IMR-90 (cell line): ENCODE data around the gene AIDA. TPM values are rescaled to one million over a fixed set of nuclear protein-coding genes. Genes with fewer than 3 reads are reported as not detected.
A peak's percentile ranks its signal among the peaks of the same experiment; 100 is the strongest.

ENCODE experiments used
- ATAC-seq: fragments of 200-7000 bp; cut with Tn5 transposase; 2 replicates; pipeline ENCODE4 v1.9.1; 2020; ENCODE audit warnings: low read depth, mild to moderate bottlenecking, moderate library complexity
- BruUV-seq: library from RNA; stranded (reverse); fragments of 400-500 nt; replicated peaks from 2 replicates; lab custom pipeline; 2021; lab: Mats Ljungman, UMichigan
- CTCF ChIA-PET: fragments of 300-600 bp; formaldehyde crosslinking; extraction: SDS; loops from one replicate; lab custom pipeline; 2021; ENCODE audit warnings: antibody characterized with exemption; lab: Yijun Ruan, JAX
- POLR2A ChIA-PET: fragments of 300-600 bp; sonication (Branson Sonifier 250); formaldehyde crosslinking; loops from one replicate; lab custom pipeline; 2022; ENCODE audit warnings: antibody characterized with exemption; ENCODE audit not compliant: unreplicated experiment; lab: Charles Lee
- DNase-seq: peaks from one replicate; pipeline ENCODE4 v3.0.0; 2013
- H2AFZ ChIP-seq: replicated peaks from 2 replicates; pipeline ENCODE3; 2013; ENCODE audit warnings: low read length, mild to moderate bottlenecking; ENCODE audit not compliant: poor library complexity
- H2AK5ac ChIP-seq: 2 replicates; pipeline ENCODE4 v1.6.1; 2013; ENCODE audit warnings: low read depth, low read length, inconsistent platforms
- H2AK9ac ChIP-seq: replicated peaks from 2 replicates; pipeline ENCODE3; 2013; ENCODE audit warnings: mild to moderate bottlenecking, low read depth, low read length, moderate library complexity; ENCODE audit not compliant: poor library complexity
- H2BK120ac ChIP-seq: 2 replicates; pipeline ENCODE4 v1.6.1; 2013; ENCODE audit warnings: low read depth, low read length, inconsistent platforms
- H2BK15ac ChIP-seq: 3 replicates; pipeline ENCODE4 v1.6.1; 2013; ENCODE audit warnings: low read depth, low read length, inconsistent platforms
- H2BK20ac ChIP-seq: 2 replicates; pipeline ENCODE4 v1.6.1; 2013; ENCODE audit warnings: low read depth, mild to moderate bottlenecking, inconsistent platforms, low read length, moderate library complexity
- H2BK5ac ChIP-seq: 2 replicates; pipeline ENCODE4 v1.6.1; 2013; ENCODE audit warnings: mild to moderate bottlenecking, low read depth, low read length, inconsistent platforms; ENCODE audit not compliant: poor library complexity, severe bottlenecking
- H3K14ac ChIP-seq: replicated peaks from 2 replicates; pipeline ENCODE4 v1.6.1; 2013; ENCODE audit warnings: low read depth, low read length, inconsistent platforms
- H3K18ac ChIP-seq: 2 replicates; pipeline ENCODE4 v1.6.1; 2013; ENCODE audit warnings: low read depth, low read length, control low read depth
- H3K23ac ChIP-seq: 2 replicates; pipeline ENCODE4 v1.6.1; 2013; ENCODE audit warnings: low read depth, low read length, inconsistent platforms
- H3K27ac ChIP-seq: 2 replicates; pipeline ENCODE4 v1.5.1; 2013; ENCODE audit warnings: mild to moderate bottlenecking, control low read depth, low read length; ENCODE audit not compliant: insufficient read depth
- H3K27me3 ChIP-seq: 2 replicates; pipeline ENCODE4 v1.6.1; 2013; ENCODE audit warnings: low read length; ENCODE audit not compliant: control insufficient read depth, insufficient read depth
- H3K36me3 ChIP-seq: 2 replicates; pipeline ENCODE4 v1.6.1; 2013; ENCODE audit warnings: low read length, mixed read lengths; ENCODE audit not compliant: control insufficient read depth, insufficient read depth
- H3K4ac ChIP-seq: 2 replicates; pipeline ENCODE4 v1.6.1; 2013; ENCODE audit warnings: low read depth, low read length, inconsistent platforms
- H3K4me1 ChIP-seq: 2 replicates; pipeline ENCODE4 v1.6.1; 2013; ENCODE audit warnings: low read length, mixed read lengths; ENCODE audit not compliant: control insufficient read depth, insufficient read depth
- H3K4me2 ChIP-seq: 2 replicates; pipeline ENCODE4 v1.6.1; 2013; ENCODE audit warnings: low read depth, mild to moderate bottlenecking, control low read depth, low read length, moderate library complexity
- H3K4me3 ChIP-seq: 2 replicates; pipeline ENCODE4 v1.5.1; 2013; ENCODE audit warnings: low read depth, mild to moderate bottlenecking, control low read depth, low read length, moderate library complexity; ENCODE audit not compliant: insufficient read depth
- H3K56ac ChIP-seq: 2 replicates; pipeline ENCODE4 v1.6.1; 2013; ENCODE audit warnings: low read length, inconsistent platforms; ENCODE audit not compliant: insufficient read depth; ENCODE audit errors: extremely low read depth
- H3K79me1 ChIP-seq, 2 experiments: 2 replicates each; pipeline ENCODE4 v1.6.1; 2013; ENCODE audit warnings: low read length in 2 of 2, inconsistent platforms in 1 of 2, low read depth in 1 of 2
- H3K9ac ChIP-seq: 2 replicates; pipeline ENCODE4 v1.6.1; 2013; ENCODE audit warnings: low read depth, low read length, control low read depth
- H3K9me1 ChIP-seq: 2 replicates; pipeline ENCODE4 v1.6.1; 2013; ENCODE audit warnings: low read length, inconsistent platforms; ENCODE audit not compliant: insufficient read depth
- H3K9me3 ChIP-seq: 2 replicates; pipeline ENCODE4 v1.6.1; 2013; ENCODE audit warnings: low read length; ENCODE audit not compliant: control insufficient read depth, insufficient read depth
- H4K20me1 ChIP-seq: 2 replicates; pipeline ENCODE4 v1.6.1; 2013; ENCODE audit warnings: low read length, inconsistent platforms; ENCODE audit not compliant: insufficient read depth
- H4K5ac ChIP-seq: 2 replicates; pipeline ENCODE4 v1.6.1; 2013; ENCODE audit warnings: mild to moderate bottlenecking, low read depth, low read length, control low read depth
- H4K8ac ChIP-seq, 2 experiments: 2 replicates each; pipeline ENCODE4 v1.6.1; 2013; ENCODE audit warnings: low read depth in 2 of 2, low read length in 2 of 2, control low read depth in 1 of 2, inconsistent platforms in 1 of 2
- H4K91ac ChIP-seq: 2 replicates; pipeline ENCODE4 v1.6.1; 2013; ENCODE audit warnings: low read depth, low read length, inconsistent platforms; ENCODE audit not compliant: insufficient read depth
- BHLHE40 ChIP-seq: fragments of 150-350 bp; IDR thresholded peaks from 2 replicates; pipeline ENCODE4 v1.6.1; 2016; ENCODE audit warnings: mild to moderate bottlenecking, low read depth, low read length
- CEBPB ChIP-seq: IDR thresholded peaks from 2 replicates; pipeline ENCODE4 v1.6.1; 2012; ENCODE audit warnings: low read depth, low read length, improper control_type of control experiment
- CHD1 ChIP-seq: IDR thresholded peaks from 2 replicates; pipeline ENCODE4 v1.6.1; 2012; ENCODE audit warnings: low read depth, low read length, improper control_type of control experiment
- MAFK ChIP-seq: IDR thresholded peaks from 2 replicates; pipeline ENCODE4 v1.6.1; 2012; ENCODE audit warnings: low read depth, low read length, improper control_type of control experiment
- MAZ ChIP-seq: IDR thresholded peaks from 2 replicates; pipeline ENCODE4 v1.6.1; 2012; ENCODE audit warnings: low read depth, mild to moderate bottlenecking, low read length, improper control_type of control experiment, moderate library complexity, borderline replicate concordance
- MXI1 ChIP-seq: IDR thresholded peaks from 2 replicates; pipeline ENCODE4 v1.6.1; 2012; ENCODE audit warnings: low read depth, mild to moderate bottlenecking, low read length, moderate library complexity, borderline replicate concordance
- NFE2L2 ChIP-seq: fragments of 150-350 bp; IDR thresholded peaks from 2 replicates; pipeline ENCODE4 v1.6.1; 2016; ENCODE audit warnings: low read depth, mild to moderate bottlenecking, low read length
- POLR2A ChIP-seq: IDR thresholded peaks from 2 replicates; pipeline ENCODE4 v1.6.1; 2012; ENCODE audit warnings: mild to moderate bottlenecking, low read depth, low read length
- RAD21 ChIP-seq: IDR thresholded peaks from 2 replicates; pipeline ENCODE4 v1.6.1; 2012; ENCODE audit warnings: low read length, improper control_type of control experiment
- RCOR1 ChIP-seq: IDR thresholded peaks from 2 replicates; pipeline ENCODE4 v1.6.1; 2012; ENCODE audit warnings: mild to moderate bottlenecking, low read length, improper control_type of control experiment; ENCODE audit not compliant: insufficient replicate concordance
- WGBS, 2 experiments: methylation state at CpG; one replicate each; pipeline versions ENCODE4 v1.1.5 to v1.1.7; 2013; ENCODE audit warnings: missing lambda C conversion rate in 2 of 2; ENCODE audit not compliant: insufficient read length in 1 of 2; ENCODE audit errors: extremely low coverage in 2 of 2; 5-methylcytosine and 5-hydroxymethylcytosine counted together
- dilution Hi-C: fragments of 300-500 bp; cut with HindIII; formaldehyde crosslinking; loops from one replicate; pipeline ENCODE4 v1.14.3; 2018; ENCODE audit warnings: low sequenced_read_pairs; ENCODE audit not compliant: unreplicated experiment
- in situ Hi-C: fragments of 300-500 bp; cut with MboI; formaldehyde crosslinking; loops from 3 replicates; pipeline ENCODE4 v1.14.3; 2019; ENCODE audit warnings: low sequenced_read_pairs, inconsistent platforms, mixed read lengths
- intact Hi-C: fragments of 100-400 bp; cut with micrococcal nuclease; formaldehyde crosslinking; loops from 2 replicates; pipeline ENCODE4 v1.10.0; 2022
- polyA plus RNA-seq, 3 experiments: library from polyadenylated mRNA; depleted of rRNA; stranded (reverse); fragments of >200 nt; gene quantifications; 2 replicates each; pipeline ENCODE4 v1.2.3, GENCODE V29; 2012; ENCODE audit warnings: low replicate concordance in 1 of 3
- total RNA-seq: library from RNA; depleted of rRNA; stranded (reverse); fragments of >200 nt; gene quantifications from 2 replicates; pipeline ENCODE4 v1.2.3, GENCODE V29; 2012
- TF ChIP-seq, protein P1 (sequence below): conservative IDR thresholded peaks from 2 replicates; pipeline ENCODE4 v1.5.1; 2012; ENCODE audit warnings: mild to moderate bottlenecking, low read depth, low read length, improper control_type of control experiment
- TF ChIP-seq, protein P2 (sequence below): fragments of 150-350 bp; IDR thresholded peaks from 2 replicates; pipeline ENCODE4 v1.6.1; 2017; ENCODE audit warnings: mild to moderate bottlenecking, antibody characterized with exemption, low read length, low read depth
- TF ChIP-seq, protein P3 (sequence below): fragments of 150-350 bp; IDR thresholded peaks from 2 replicates; pipeline ENCODE4 v1.6.1; 2016; ENCODE audit warnings: low read depth, mild to moderate bottlenecking, low read length, moderate library complexity, borderline replicate concordance

The AIDA gene
- total and polyA plus RNA-seq, 2 of the 4 experiments (the other 2 are of a cell fraction): 47.9 to 48.6 TPM

DNA sequence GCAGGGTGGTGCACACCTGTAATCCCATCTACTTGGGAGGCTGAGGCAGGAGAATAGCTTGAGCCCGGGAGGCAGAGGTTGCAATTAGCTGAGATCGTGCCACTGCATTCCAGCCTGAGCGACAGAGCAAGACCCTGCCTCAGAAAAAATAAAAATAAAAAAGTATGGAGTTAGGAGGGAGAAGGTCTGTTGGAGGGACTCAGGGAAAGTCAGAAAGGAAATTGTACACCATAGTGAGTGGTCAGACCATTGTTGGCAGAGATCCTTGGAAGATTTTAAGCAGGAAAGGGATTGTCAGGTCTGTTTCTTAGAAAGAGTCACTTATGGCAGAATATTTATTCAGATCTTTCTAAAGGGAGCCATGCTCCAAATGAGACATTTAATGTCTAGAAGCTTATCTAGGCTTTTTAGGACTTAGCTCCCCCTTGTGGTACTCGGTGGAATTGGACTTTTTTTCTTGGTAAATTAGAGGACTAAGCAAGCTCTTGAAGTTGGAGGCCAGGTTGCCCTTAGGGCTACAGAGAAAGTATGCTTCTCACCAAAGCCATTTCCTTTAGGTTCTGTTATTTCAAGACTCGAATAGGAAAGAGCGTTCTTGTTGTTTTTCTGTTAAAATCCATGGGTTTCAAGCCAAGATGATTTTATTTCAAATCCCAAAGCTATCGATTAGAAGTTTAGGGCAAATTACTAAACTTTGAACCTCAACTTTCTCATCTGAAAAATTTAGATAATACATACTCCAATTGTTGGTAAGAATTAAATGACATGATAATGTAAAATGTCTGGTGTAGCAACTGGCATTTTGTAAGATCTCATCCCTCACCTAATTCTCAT, 77.9 kb downstream of the AIDA start:
- H3K9me1 ChIP-seq: peaks cover 4% of the 10 kb centered on the region
- ChIA-PET CTCF (interaction anchor here (0.6 to 1.3 kb wide), 7 partner anchors 9 to 1156 kb away, joined by 3 to 16 read pairs (median 3); no protein-coding TSS in a partner anchor), POLR2A (interaction anchor here (0.6 kb wide), 1 partner anchor 169 kb away, joined by 3 read pairs; no protein-coding TSS in a partner anchor)
- no peak overlapping the region for H2BK120ac ChIP-seq
- intact Hi-C loops: loop anchor here (1.0 to 5.0 kb wide), 2 partner anchors 169 to 747 kb away; no protein-coding TSS in a partner anchor
- no peak overlapping the region for H3K4me3 ChIP-seq
- no peak overlapping the region for H3K18ac ChIP-seq
- no peaks in the 10 kb centered on the region for H4K20me1 ChIP-seq
- H2BK5ac ChIP-seq: no peak overlapping the region
- no peak overlapping the region for H3K14ac ChIP-seq
- H4K5ac ChIP-seq: peak overlapping the region; percentile 37; the same call in 1 of the 2 replicates
- no peak overlapping the region for H2AK5ac ChIP-seq
- in situ Hi-C loops: loop anchor here (5.0 to 25.0 kb wide), 4 partner anchors 167 to 1172 kb away; partner anchors contain the start of gene DUSP10
- no peak overlapping the region for H2AK9ac ChIP-seq
- 0 out of 2 replicates have a peak overlapping the region, but pooled peaks have one; percentile 8 for H3K56ac ChIP-seq
- no peaks in the 10 kb centered on the region for H3K27me3 ChIP-seq
- dilution Hi-C loops: no loop called here
- H4K91ac ChIP-seq: no peak overlapping the region
- DNase-seq: peak; percentile 90
- no peak overlapping the region; the same call in 1 of the 2 replicates for H2BK20ac ChIP-seq
- no peak overlapping the region for H4K8ac ChIP-seq
- ATAC-seq: peak; percentile 82
- no peak overlapping the region for H2BK15ac ChIP-seq
- no peak overlapping the region for H3K4ac ChIP-seq
- peaks cover 3 to 4% of the 10 kb centered on the region in 2 experiments; a peak in 1 of 4 replicates for H3K79me1 ChIP-seq
- no peak overlapping the region for H2AFZ ChIP-seq
- H3K4me2 ChIP-seq: no peak overlapping the region
- H3K27ac ChIP-seq: no peak overlapping the region
- peaks cover 20% of the 10 kb centered on the region for H3K36me3 ChIP-seq
- H3K23ac ChIP-seq: no peak overlapping the region
- H3K9me3 ChIP-seq: no peaks in the 10 kb centered on the region
- peak overlapping the region; percentile 23; the same call in 1 of the 2 replicates for H3K9ac ChIP-seq
- WGBS, 2 experiments: 100% methylated on average over 1 of the region's 7 CpGs; no CpG with 5 or more reads in 1 of the 2 experiments
- BruUV-seq: no TSS peak
- peaks cover 7% of the 10 kb centered on the region; the same call in 1 of the 2 replicates for H3K4me1 ChIP-seq
- TF ChIP-seq, protein P1, sequence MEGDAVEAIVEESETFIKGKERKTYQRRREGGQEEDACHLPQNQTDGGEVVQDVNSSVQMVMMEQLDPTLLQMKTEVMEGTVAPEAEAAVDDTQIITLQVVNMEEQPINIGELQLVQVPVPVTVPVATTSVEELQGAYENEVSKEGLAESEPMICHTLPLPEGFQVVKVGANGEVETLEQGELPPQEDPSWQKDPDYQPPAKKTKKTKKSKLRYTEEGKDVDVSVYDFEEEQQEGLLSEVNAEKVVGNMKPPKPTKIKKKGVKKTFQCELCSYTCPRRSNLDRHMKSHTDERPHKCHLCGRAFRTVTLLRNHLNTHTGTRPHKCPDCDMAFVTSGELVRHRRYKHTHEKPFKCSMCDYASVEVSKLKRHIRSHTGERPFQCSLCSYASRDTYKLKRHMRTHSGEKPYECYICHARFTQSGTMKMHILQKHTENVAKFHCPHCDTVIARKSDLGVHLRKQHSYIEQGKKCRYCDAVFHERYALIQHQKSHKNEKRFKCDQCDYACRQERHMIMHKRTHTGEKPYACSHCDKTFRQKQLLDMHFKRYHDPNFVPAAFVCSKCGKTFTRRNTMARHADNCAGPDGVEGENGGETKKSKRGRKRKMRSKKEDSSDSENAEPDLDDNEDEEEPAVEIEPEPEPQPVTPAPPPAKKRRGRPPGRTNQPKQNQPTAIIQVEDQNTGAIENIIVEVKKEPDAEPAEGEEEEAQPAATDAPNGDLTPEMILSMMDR: peak; percentile 90
- TF ChIP-seq RCOR1: no peak
- TF ChIP-seq CHD1: no peak
- TF ChIP-seq MAFK: no peak
- TF ChIP-seq POLR2A: no peak
- no peak for TF ChIP-seq MAZ
- no peak for TF ChIP-seq NFE2L2
- TF ChIP-seq, protein P2, sequence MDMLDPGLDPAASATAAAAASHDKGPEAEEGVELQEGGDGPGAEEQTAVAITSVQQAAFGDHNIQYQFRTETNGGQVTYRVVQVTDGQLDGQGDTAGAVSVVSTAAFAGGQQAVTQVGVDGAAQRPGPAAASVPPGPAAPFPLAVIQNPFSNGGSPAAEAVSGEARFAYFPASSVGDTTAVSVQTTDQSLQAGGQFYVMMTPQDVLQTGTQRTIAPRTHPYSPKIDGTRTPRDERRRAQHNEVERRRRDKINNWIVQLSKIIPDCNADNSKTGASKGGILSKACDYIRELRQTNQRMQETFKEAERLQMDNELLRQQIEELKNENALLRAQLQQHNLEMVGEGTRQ: no peak
- no peak for TF ChIP-seq CEBPB
- TF ChIP-seq, protein P3, sequence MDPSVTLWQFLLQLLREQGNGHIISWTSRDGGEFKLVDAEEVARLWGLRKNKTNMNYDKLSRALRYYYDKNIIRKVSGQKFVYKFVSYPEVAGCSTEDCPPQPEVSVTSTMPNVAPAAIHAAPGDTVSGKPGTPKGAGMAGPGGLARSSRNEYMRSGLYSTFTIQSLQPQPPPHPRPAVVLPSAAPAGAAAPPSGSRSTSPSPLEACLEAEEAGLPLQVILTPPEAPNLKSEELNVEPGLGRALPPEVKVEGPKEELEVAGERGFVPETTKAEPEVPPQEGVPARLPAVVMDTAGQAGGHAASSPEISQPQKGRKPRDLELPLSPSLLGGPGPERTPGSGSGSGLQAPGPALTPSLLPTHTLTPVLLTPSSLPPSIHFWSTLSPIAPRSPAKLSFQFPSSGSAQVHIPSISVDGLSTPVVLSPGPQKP: no peak
- TF ChIP-seq BHLHE40: no peak
- peak; percentile 83 for TF ChIP-seq RAD21
- no peak for TF ChIP-seq MXI1
